ENCODE results near the gene SV2C. TPM values are rescaled to one million over a fixed set of nuclear protein-coding genes. Genes with fewer than 3 reads are reported as not detected.

Gene SV2C
- total and polyA plus RNA-seq, 2 of the 13 experiments (the other 11 are each of a cell fraction or from before 2014, with no cell fraction given): not detected

DNA sequence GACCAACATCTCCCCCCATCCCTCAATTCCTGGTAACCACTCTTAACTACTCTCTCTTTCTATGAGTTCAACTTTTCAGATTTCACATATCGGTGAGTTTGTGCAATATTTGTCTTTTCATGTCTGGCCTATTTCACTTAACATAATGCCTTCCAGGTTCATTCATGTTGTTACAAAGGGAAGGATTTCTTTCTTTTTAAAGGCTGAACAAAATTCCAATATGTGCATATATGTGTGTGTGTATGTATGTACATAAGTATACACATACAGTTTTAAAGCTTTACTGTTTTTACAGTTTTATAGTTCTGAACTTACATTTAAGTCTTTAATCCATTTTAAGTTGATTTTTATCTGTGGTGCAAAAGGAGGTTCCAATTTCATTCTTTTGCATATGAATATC, 130.7 kb downstream of the SV2C start:
- DNase-seq (ENCODE audit: low spot score) (no peak), FAIRE-seq (no peak), ATAC-seq (no peak)
- H3K79me2 ChIP-seq (ENCODE audit: insufficient read depth, low read length): no peaks in the 10 kb centered on the region
- H3K9ac ChIP-seq (ENCODE audit: insufficient read depth, low read depth, low read length): no peak overlapping the region
- CTCF ChIA-PET (ENCODE audit: low intra/inter-chr PET ratio, low total read pairs): no interaction called here
- H3K4me2 ChIP-seq (ENCODE audit: low read depth, low read length): no peak overlapping the region
- no peak for TF ChIP-seq ZNF777 (CRISPR knock-in tag; IDR thresholded peaks at IDR 0.05)
- TF ChIP-seq ZSCAN30 (CRISPR knock-in tag; IDR thresholded peaks at IDR 0.05): no peak
- TF ChIP-seq TEAD2 (CRISPR knock-in tag; IDR thresholded peaks at IDR 0.05): no peak
- no peak for TF ChIP-seq NFIB (CRISPR knock-in tag; IDR thresholded peaks at IDR 0.05; ENCODE audit: borderline replicate concordance)
- TF ChIP-seq ERF (CRISPR knock-in tag; IDR thresholded peaks at IDR 0.05): no peak
- no peak for TF ChIP-seq ZNF232 (CRISPR knock-in tag; IDR thresholded peaks at IDR 0.05; ENCODE audit: borderline replicate concordance)
- TF ChIP-seq ZFX (CRISPR knock-in tag; IDR thresholded peaks at IDR 0.05; ENCODE audit: low read depth): no peak
- TF ChIP-seq, protein P1, sequence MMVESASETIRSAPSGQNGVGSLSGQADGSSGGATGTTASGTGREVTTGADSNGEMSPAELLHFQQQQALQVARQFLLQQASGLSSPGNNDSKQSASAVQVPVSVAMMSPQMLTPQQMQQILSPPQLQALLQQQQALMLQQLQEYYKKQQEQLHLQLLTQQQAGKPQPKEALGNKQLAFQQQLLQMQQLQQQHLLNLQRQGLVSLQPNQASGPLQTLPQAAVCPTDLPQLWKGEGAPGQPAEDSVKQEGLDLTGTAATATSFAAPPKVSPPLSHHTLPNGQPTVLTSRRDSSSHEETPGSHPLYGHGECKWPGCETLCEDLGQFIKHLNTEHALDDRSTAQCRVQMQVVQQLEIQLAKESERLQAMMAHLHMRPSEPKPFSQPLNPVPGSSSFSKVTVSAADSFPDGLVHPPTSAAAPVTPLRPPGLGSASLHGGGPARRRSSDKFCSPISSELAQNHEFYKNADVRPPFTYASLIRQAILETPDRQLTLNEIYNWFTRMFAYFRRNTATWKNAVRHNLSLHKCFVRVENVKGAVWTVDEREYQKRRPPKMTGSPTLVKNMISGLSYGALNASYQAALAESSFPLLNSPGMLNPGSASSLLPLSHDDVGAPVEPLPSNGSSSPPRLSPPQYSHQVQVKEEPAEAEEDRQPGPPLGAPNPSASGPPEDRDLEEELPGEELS (CRISPR knock-in tag; IDR thresholded peaks at IDR 0.05): no peak
- TF ChIP-seq ZNF572 (CRISPR knock-in tag; IDR thresholded peaks at IDR 0.05): no peak
- no peak for TF ChIP-seq YEATS4 (CRISPR knock-in tag; IDR thresholded peaks at IDR 0.05; ENCODE audit: borderline replicate concordance)
- no peak for TF ChIP-seq ONECUT2 (CRISPR knock-in tag; IDR thresholded peaks at IDR 0.05)
- TF ChIP-seq ATM (IDR thresholded peaks at IDR 0.05; ENCODE audit: borderline replicate concordance): no peak
- TF ChIP-seq HCFC1 (IDR thresholded peaks at IDR 0.05; ENCODE audit: low read depth, low read length): no peak
- TF ChIP-seq, protein P2, sequence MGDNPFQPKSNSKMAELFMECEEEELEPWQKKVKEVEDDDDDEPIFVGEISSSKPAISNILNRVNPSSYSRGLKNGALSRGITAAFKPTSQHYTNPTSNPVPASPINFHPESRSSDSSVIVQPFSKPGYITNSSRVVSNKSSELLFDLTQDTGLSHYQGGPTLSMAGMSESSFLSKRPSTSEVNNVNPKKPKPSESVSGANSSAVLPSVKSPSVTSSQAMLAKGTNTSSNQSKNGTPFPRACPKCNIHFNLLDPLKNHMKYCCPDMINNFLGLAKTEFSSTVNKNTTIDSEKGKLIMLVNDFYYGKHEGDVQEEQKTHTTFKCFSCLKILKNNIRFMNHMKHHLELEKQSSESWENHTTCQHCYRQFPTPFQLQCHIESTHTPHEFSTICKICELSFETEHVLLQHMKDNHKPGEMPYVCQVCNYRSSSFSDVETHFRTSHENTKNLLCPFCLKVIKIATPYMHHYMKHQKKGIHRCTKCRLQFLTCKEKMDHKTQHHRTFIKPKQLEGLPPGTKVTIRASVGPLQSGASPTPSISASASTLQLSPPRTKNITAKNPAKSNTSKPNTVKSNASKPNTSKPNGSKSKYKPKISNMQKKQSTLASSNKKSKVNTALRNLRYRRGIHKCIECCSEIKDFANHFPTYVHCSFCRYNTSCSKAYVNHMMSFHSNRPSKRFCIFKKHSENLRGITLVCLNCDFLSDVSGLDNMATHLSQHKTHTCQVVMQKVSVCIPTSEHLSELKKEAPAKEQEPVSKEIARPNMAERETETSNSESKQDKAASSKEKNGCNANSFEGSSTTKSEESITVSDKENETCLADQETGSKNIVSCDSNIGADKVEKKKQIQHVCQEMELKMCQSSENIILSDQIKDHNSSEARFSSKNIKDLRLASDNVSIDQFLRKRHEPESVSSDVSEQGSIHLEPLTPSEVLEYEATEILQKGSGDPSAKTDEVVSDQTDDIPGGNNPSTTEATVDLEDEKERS (CRISPR knock-in tag; IDR thresholded peaks at IDR 0.05): no peak
- TF ChIP-seq ELF1 (CRISPR knock-in tag; IDR thresholded peaks at IDR 0.05): no peak
- TF ChIP-seq, protein P3, sequence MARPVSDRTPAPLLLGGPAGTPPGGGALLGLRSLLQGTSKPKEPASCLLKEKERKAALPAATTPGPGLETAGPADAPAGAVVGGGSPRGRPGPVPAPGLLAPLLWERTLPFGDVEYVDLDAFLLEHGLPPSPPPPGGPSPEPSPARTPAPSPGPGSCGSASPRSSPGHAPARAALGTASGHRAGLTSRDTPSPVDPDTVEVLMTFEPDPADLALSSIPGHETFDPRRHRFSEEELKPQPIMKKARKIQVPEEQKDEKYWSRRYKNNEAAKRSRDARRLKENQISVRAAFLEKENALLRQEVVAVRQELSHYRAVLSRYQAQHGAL (CRISPR knock-in tag; IDR thresholded peaks at IDR 0.05; ENCODE audit: not compliant biosample characterization): no peak
- TF ChIP-seq, protein P4, sequence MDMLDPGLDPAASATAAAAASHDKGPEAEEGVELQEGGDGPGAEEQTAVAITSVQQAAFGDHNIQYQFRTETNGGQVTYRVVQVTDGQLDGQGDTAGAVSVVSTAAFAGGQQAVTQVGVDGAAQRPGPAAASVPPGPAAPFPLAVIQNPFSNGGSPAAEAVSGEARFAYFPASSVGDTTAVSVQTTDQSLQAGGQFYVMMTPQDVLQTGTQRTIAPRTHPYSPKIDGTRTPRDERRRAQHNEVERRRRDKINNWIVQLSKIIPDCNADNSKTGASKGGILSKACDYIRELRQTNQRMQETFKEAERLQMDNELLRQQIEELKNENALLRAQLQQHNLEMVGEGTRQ (IDR thresholded peaks at IDR 0.05; ENCODE audit: low read depth, low read length): no peak
- TF ChIP-seq, protein P4 (CRISPR knock-in tag; IDR thresholded peaks at IDR 0.05; ENCODE audit: borderline replicate concordance): no peak
- no peak for TF ChIP-seq SIX4 (CRISPR knock-in tag; IDR thresholded peaks at IDR 0.05)
- no peaks in the 10 kb centered on the region for H3K9me3 ChIP-seq (ENCODE audit: low read length)
- no peak overlapping the region for H3K27ac ChIP-seq (ENCODE audit: extremely low read length, insufficient read depth, low read length)
- in situ Hi-C loops (cut with HindIII; ENCODE audit: extremely low pct_ligation_motif_present, low pct_unique_long_range_greater_than_20kb) (no loop called here), intact Hi-C loops (cut with micrococcal nuclease; ENCODE audit: unreplicated experiment) (no loop called here)
- no peaks in the 10 kb centered on the region for H4K20me1 ChIP-seq (ENCODE audit: insufficient read depth, low read length)
- H3K36me3 ChIP-seq (replicated peaks in 1 of 2; ENCODE audit: control insufficient read depth in 1 of 2, insufficient read depth in 2 of 2, low read length in 2 of 2): no peaks in the 10 kb centered on the region
- no peak overlapping the region for H2AFZ ChIP-seq (ENCODE audit: low read length)
- BruUV-seq (replicated peaks): no TSS peak
- H3K4me3 ChIP-seq (replicated peaks in 1 of 3; ENCODE audit: insufficient read depth in 1 of 3, low read depth in 2 of 3, low read length in 3 of 3): no peak overlapping the region
- H3K27me3 ChIP-seq (ENCODE audit: control insufficient read depth in 1 of 2, insufficient read depth in 2 of 2, low read length in 2 of 2): 0 out of 5 replicates have a peak, but pooled peaks cover 0 to 3% of the 10 kb centered on the region in 2 experiments
- POLR2A ChIA-PET: no interaction called here
- WGBS (ENCODE audit: low lambda C conversion rate): 0% methylated on average over 1 of the region's 1 CpG
- H3K4me1 ChIP-seq (ENCODE audit: insufficient read depth, low read length): 0 out of 2 replicates have a peak, but pooled peaks cover 6% of the 10 kb centered on the region
